Naive thymus-derived CD8-positive, alpha-beta T cell (primary cell): ENCODE measurements around the gene DRC1. TPM values are rescaled to one million over a fixed set of nuclear protein-coding genes. Genes with fewer than 3 reads are reported as not detected.
A peak's percentile ranks its signal among the peaks of the same experiment; 100 is the strongest.

Source experiments
- ATAC-seq, 2 donors: fragments of 150-1000 bp; cut with Tn5 transposase in 1 of 2; sonication (Bioruptor Pico), chemical (Tn5 transposase) in 1 of 2; 1 replicate in 1 of 2; 2 replicates in 1 of 2; pipeline ENCODE4 v1.10.0; 2021; ENCODE audit warnings: mild to moderate bottlenecking in 2 of 2, moderate library complexity in 2 of 2
- POLR2A ChIA-PET: fragments of 350-600 bp; sonication (Branson Sonifier 250); formaldehyde crosslinking; loops from one replicate; lab custom pipeline; 2021; ENCODE audit warnings: antibody characterized with exemption; lab: Charles Lee
- DNase-seq, 10 donors: peaks; one replicate each; pipeline versions ENCODE4 v3.0.0 to v3.0.0-alpha.2; 2020 to 2022
- H3K27ac Mint-ChIP-seq, 10 donors: one replicate each; pipeline ENCODE4 v1.8.0; 2020 to 2022; ENCODE audit warnings: mild to moderate bottlenecking in 10 of 10, mixed read lengths in 10 of 10, moderate library complexity in 4 of 10, inconsistent platforms in 1 of 10
- H3K27me3 Mint-ChIP-seq, 5 donors: one replicate each; pipeline ENCODE4 v1.8.0; 2021 to 2022; ENCODE audit warnings: mixed read lengths in 5 of 5
- H3K36me3 Mint-ChIP-seq, 3 donors: one replicate each; pipeline ENCODE4 v1.8.0; 2020 to 2022; ENCODE audit warnings: mixed read lengths in 3 of 3, mild to moderate bottlenecking in 2 of 3, inconsistent platforms in 1 of 3
- H3K4me1 Mint-ChIP-seq, 4 donors: one replicate each; pipeline ENCODE4 v1.8.0; 2021 to 2022; ENCODE audit warnings: mixed read lengths in 4 of 4
- H3K4me3 Mint-ChIP-seq, 10 donors: one replicate each; pipeline ENCODE4 v1.8.0; 2020 to 2022; ENCODE audit warnings: mild to moderate bottlenecking in 10 of 10, mixed read lengths in 10 of 10, moderate library complexity in 6 of 10, inconsistent platforms in 1 of 10
- H3K9me3 Mint-ChIP-seq, 9 donors: one replicate each; pipeline ENCODE4 v1.8.0; 2020 to 2022; ENCODE audit warnings: mixed read lengths in 9 of 9, mild to moderate bottlenecking in 3 of 9, inconsistent platforms in 1 of 9, moderate library complexity in 1 of 9
- polyA plus RNA-seq, 3 donors: library from polyadenylated mRNA; unstranded; fragments of 300-500 nt; fragmentation: Illumina TruSeq; gene quantifications; one replicate each; pipeline ENCODE4 v1.2.3, GENCODE V29; 2021
- total RNA-seq, 8 experiments: library from RNA in 2 of 8; stranded (reverse) in 2 of 8; gene quantifications; one replicate each; pipeline ENCODE4 v1.2.3 and lab custom pipeline; 2021 to 2026

Gene DRC1
- total and polyA plus RNA-seq, 5 experiments from 2014 or later, result not detected

- Mint-ChIP-seq H3K27me3 (peaks cover 0 to 1% (median 0%) of the 10 kb centered on the region in 5 donors), H3K4me1 (no peaks in the 10 kb centered on the region), H3K9me3 (peaks cover 0 to 13% (median 5%) of the 10 kb centered on the region in 9 donors), H3K27ac (no peak overlapping the region), H3K4me3 (no peak overlapping the region), H3K36me3 (no peaks in the 10 kb centered on the region)
- DNase-seq (no peak), ATAC-seq (no peak)
- POLR2A ChIA-PET, result no interaction called here
Observed at GRCh38 chr2:26470601-26471260, 69.0 kb downstream of the DRC1 start.

- H3K4me1 Mint-ChIP-seq, result no peaks in the 10 kb centered on the region
- DNase-seq (no peak), ATAC-seq (no peak)
- no peaks in the 10 kb centered on the region for H3K36me3 Mint-ChIP-seq
- H3K9me3 Mint-ChIP-seq, result peaks cover 0 to 13% (median 5%) of the 10 kb centered on the region in 9 donors
- H3K27ac Mint-ChIP-seq, result no peak overlapping the region
- H3K4me3 Mint-ChIP-seq, result no peak overlapping the region
- H3K27me3 Mint-ChIP-seq, result peaks cover 0 to 1% (median 0%) of the 10 kb centered on the region in 5 donors
- POLR2A ChIA-PET, result no interaction called here
Observed at GRCh38 chr2:26471289-26471688, 69.6 kb downstream of the DRC1 start.

DNA sequence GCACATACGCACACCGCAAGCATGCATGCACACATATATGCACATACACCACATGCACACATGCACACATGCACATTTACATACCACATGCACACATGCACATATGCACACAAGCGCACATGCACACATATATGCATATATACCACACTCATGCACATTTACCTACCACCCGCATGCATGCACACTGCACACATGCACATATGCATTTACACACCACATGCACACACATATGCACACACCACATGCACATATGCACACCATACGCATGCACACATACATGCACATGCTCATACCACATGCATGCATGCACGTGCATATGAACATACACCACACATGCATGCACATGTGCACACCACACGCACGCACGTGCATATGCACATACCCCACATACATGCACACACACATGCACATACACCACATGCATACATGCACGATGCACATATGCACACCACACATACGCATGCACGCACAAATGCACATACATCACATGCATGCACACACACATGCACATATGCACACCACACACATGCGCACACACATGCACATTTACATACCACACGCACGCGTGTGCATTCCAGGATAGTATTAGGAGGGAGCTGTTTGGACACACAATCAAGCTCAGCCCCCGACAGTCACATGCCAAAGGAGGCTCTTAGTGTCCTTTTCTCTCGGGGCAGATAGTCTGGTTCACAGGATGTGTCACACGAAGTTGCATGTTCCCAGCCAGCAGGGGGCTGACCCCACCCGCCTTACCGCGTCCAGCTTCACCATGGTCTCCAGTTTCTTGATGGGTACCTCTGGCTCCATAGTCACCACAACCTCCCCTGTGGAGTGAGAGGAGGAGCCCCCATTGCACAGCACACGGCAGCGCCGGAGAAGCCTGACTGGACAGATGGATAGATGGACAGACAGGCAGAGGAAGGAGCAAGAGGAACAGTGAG is 70.3 kb downstream of the DRC1 start:
- Mint-ChIP-seq H3K4me1 (no peaks in the 10 kb centered on the region), H3K27ac (peak overlapping the region in 2 of 10 donors; percentile 14 to 70), H3K4me3 (peak overlapping the region in 1 of 10 donors; percentile 21), H3K9me3 (peaks cover 0 to 13% (median 5%) of the 10 kb centered on the region in 9 donors), H3K27me3 (peaks cover 0 to 1% (median 0%) of the 10 kb centered on the region in 5 donors), H3K36me3 (no peaks in the 10 kb centered on the region)
- POLR2A ChIA-PET, result no interaction called here
- ATAC-seq (no peak), DNase-seq (no peak)

DNA sequence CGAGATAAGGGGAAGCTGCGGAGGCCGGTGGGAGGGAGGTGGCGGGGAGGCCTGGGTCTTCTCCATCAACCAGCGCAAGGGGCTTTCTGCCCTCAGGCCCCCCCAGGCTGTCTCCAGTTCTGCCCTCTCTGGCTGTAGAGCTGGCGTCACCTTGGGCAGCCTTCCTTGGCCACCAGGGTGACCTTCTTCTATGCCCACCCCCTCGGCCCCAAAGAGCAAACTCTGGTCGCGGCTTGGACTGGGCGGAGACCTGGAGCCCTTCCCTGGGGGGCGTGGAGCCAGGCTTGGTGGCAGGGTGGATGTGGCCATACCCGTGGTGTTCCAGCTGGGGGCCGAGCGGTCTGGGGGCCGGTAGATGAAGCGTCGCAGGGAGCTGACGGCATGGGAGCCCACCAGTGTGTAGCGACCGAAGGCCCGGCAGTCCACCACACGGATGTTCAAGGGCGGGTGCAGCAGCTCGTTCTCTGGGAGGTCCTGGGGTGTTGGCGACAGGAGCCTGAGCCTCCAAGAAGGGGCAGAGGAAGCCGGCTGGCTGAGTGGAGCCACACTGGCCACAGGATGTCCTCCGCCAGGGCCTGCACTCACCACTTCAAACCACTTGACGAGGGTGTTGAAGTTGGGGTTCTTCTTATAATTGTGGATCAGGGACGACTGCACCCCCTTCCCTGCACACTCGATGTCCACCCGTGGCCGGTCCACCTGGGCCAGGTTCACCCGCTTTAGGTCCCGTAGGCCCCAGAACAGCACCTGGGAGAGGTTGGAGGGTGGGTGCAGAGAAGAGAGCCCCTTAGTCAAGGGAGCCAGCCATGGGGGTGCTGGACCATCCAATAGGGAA is 71.3 kb downstream of the DRC1 start:
- H3K4me3 Mint-ChIP-seq, result no peak overlapping the region
- POLR2A ChIA-PET, result no interaction called here
- H3K9me3 Mint-ChIP-seq, result peaks cover 0 to 13% (median 5%) of the 10 kb centered on the region in 9 donors
- peaks cover 0 to 4% (median 0%) of the 10 kb centered on the region in 5 donors for H3K27me3 Mint-ChIP-seq
- H3K27ac Mint-ChIP-seq, result no peak overlapping the region
- H3K36me3 Mint-ChIP-seq, result no peaks in the 10 kb centered on the region
- DNase-seq (no peak), ATAC-seq (no peak)
- peaks cover 3 to 6% (median 5%) of the 10 kb centered on the region in 4 donors for H3K4me1 Mint-ChIP-seq

DNA sequence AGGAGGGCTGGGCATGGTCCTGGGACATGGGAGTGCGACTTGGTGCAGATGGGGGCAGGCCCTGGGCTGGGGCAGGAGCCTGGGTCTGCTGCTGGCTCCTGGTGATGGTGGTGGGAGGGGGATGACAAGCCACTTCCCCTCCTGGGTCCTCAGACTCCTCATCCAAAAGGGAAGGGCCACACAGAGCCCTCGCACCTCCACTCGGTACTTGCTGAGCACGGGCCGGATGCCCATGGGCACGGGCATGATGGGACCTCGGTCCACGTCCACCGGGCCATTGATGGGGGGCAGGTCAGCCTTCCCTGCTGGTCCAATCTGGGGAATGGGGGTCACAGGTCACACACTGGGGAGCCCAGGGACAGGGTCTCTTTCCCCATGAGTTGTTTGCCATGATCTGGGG is 72.1 kb downstream of the DRC1 start:
- H3K27ac Mint-ChIP-seq, result no peak overlapping the region
- H3K27me3 Mint-ChIP-seq, result peaks cover 0 to 4% (median 0%) of the 10 kb centered on the region in 5 donors
- no peak for DNase-seq
- peaks cover 3 to 6% (median 5%) of the 10 kb centered on the region in 4 donors for H3K4me1 Mint-ChIP-seq
- H3K4me3 Mint-ChIP-seq, result no peak overlapping the region
- ATAC-seq, result no peak
- no peaks in the 10 kb centered on the region for H3K36me3 Mint-ChIP-seq
- POLR2A ChIA-PET, result no interaction called here
- H3K9me3 Mint-ChIP-seq, result peaks cover 0 to 13% (median 4%) of the 10 kb centered on the region in 9 donors

DNA sequence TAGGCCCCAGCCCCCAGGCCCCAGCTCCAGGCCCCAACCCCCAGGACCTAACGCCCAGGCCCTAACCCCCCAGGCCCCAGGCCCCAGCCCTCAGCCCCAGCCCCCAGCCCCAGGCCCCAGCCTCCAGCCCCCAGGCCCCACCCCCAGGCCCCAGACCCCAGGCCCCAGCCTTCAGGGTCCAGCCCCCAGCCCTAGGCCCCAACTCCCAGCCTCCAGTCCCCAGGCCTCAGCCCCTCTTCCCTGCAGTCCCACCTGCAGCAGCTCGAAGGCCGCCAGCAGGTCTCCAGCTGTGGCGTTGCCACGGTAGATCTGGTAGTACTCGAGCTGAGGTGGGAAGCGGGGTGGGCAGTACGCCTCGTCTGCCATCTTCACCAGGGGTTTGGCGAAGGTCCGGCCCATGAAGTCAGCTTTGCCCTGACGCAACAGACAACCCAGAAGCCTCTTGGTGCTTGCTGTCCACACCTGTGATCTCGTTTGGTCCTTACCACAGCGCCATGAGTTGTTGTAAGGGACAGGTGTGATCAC is 72.6 kb downstream of the DRC1 start:
- Mint-ChIP-seq H3K4me1 (peaks cover 3 to 6% (median 5%) of the 10 kb centered on the region in 4 donors), H3K9me3 (peaks cover 0 to 9% (median 1%) of the 10 kb centered on the region in 9 donors), H3K36me3 (no peaks in the 10 kb centered on the region), H3K27me3 (peaks cover 0 to 4% (median 0%) of the 10 kb centered on the region in 5 donors), H3K4me3 (no peak overlapping the region), H3K27ac (no peak overlapping the region)
- POLR2A ChIA-PET, result no interaction called here
- ATAC-seq (no peak), DNase-seq (no peak)

DNA sequence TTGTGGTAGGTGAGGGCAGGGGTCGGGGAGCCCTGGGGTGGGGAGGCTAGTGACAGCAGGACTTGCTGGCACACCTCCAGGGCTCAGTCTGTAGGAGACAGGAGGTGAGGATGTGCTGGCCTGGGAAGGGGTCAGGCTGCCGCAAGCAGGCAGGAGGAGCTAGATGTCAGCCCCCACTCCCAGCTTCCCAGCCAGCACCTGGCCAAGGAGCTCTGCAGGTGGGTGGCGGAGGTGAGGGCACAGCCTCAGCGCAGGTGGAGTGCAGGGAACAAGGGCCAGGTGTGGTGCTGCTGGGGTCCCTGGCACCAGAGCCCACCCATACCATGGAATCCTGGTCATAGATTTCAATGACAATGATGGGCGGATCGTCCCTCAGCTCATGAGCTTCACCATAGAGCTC is 73.3 kb downstream of the DRC1 start:
- Mint-ChIP-seq H3K9me3 (peaks cover 0 to 2% (median 0%) of the 10 kb centered on the region in 9 donors), H3K27ac (no peak overlapping the region), H3K4me1 (peaks cover 3 to 6% (median 5%) of the 10 kb centered on the region in 4 donors), H3K4me3 (peak overlapping the region in 1 of 10 donors; percentile 20), H3K27me3 (peaks cover 0 to 4% (median 0%) of the 10 kb centered on the region in 5 donors), H3K36me3 (no peaks in the 10 kb centered on the region)
- POLR2A ChIA-PET, result no interaction called here
- no peak for ATAC-seq
- DNase-seq, result no peak

- Mint-ChIP-seq H3K36me3 (no peaks in the 10 kb centered on the region), H3K4me1 (peaks cover 3 to 6% (median 5%) of the 10 kb centered on the region in 4 donors), H3K27ac (no peak overlapping the region), H3K9me3 (no peaks in the 10 kb centered on the region), H3K4me3 (no peak overlapping the region), H3K27me3 (peaks cover 0 to 4% (median 0%) of the 10 kb centered on the region in 5 donors)
- no peak for ATAC-seq
- no peak for DNase-seq
- POLR2A ChIA-PET, result no interaction called here
Observed at GRCh38 chr2:26475832-26476501, 74.2 kb downstream of the DRC1 start.

DNA sequence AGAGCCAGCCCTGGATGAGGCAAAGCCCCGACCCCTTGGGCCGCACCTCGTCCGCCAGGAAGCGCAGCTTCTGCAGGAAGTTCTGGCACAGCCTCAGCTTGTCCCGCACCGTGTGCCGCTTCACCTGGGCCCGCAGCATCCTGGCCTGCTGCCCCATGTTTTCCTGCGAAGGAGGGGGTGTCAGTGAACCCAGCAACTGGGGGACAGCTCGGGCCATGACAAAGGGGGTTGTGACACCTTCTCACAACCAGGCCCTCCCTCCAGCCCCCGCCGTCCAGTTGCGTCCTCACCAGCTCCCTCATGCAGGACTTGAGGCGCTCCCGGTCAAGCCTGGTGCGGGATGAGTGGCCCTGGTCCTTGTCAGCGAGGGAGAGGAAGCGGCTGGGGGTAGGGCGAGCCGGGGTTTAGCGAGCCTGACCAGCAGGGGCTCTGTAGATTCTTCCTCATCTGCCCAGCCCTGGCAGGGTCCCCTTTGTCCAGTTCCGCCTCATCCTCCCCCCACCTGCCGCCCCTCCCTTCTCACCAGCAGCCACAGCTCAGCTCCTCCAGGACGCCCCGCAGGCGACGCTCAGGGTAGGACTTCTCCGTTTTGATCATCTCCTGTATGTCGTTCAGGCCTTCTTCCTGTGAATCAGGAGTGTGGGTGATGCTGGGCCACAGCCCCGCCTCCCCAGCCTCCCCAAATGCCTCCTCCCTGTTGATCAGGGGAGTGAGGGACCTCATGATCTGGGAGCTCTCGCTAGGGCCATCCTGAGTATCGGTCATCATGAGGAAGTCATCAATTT is 75.6 kb downstream of the DRC1 start:
- no peaks in the 10 kb centered on the region for H3K36me3 Mint-ChIP-seq
- POLR2A ChIA-PET, result no interaction called here
- H3K27me3 Mint-ChIP-seq, result peaks cover 0 to 4% (median 0%) of the 10 kb centered on the region in 5 donors
- H3K9me3 Mint-ChIP-seq, result no peaks in the 10 kb centered on the region
- H3K4me3 Mint-ChIP-seq, result peak overlapping the region in 6 of 10 donors; percentile 19 to 70 (median 36)
- H3K27ac Mint-ChIP-seq, result peak overlapping the region in 6 of 10 donors; percentile 9 to 76 (median 44)
- H3K4me1 Mint-ChIP-seq, result peaks cover 3 to 6% (median 5%) of the 10 kb centered on the region in 4 donors
- DNase-seq (no peak), ATAC-seq (no peak)

- POLR2A ChIA-PET, result no interaction called here
- DNase-seq (no peak), ATAC-seq (no peak)
- Mint-ChIP-seq H3K36me3 (no peaks in the 10 kb centered on the region), H3K4me3 (peak within 1 kb of the TSS in 6 of 10 donors; percentile 19 to 70 (median 36)), H3K9me3 (no peaks in the 10 kb centered on the region), H3K27me3 (peaks cover 0 to 9% (median 0%) of the 10 kb centered on the region in 5 donors), H3K27ac (peak within 1 kb of the TSS in 6 of 10 donors; percentile 9 to 76 (median 44)), H3K4me1 (peaks cover 3 to 6% (median 5%) of the 10 kb centered on the region in 4 donors)
Observed at GRCh38 chr2:26477911-26478253, 76.2 kb downstream of the DRC1 start, which contains the start of gene OTOF. Gene OTOF, minus strand, starts transcription at chr2:26478124.

DNA sequence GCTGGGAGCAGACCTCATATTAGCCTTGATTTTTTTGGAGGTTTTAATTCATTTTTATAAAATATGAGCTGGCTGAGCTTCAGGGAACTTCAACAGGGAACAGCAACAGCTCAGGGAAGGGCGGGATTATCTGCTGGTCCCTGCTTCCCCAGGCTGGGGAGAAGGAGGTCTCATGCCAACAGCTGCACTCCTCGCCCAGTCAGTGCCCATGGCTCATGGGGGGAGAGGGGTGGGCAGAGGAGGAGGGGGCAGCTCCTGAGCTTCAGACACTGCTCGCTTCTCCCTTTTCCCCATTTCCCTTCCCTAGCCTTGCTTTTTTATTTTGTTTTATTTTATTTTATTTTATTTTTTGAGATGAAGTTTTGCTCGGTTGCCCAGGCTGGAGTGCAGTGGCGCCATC is 76.6 kb downstream of the DRC1 start:
- Mint-ChIP-seq H3K27ac (no peak overlapping the region), H3K27me3 (peaks cover 0 to 10% (median 0%) of the 10 kb centered on the region in 5 donors), H3K4me3 (no peak overlapping the region), H3K9me3 (no peaks in the 10 kb centered on the region), H3K36me3 (no peaks in the 10 kb centered on the region), H3K4me1 (peaks cover 3 to 6% (median 5%) of the 10 kb centered on the region in 4 donors)
- ATAC-seq (no peak), DNase-seq (no peak)
- POLR2A ChIA-PET, result interaction anchor here (0.6 kb wide), 1 partner anchor 695 kb away, joined by 3 read pairs; no protein-coding TSS in a partner anchor
